ENCODE data around the gene LINGO1.

- no peak for TF ChIP-seq CTCF (IDR thresholded peaks at IDR 0.05)
- no peak for TF ChIP-seq USF2 (CRISPR knock-in tag; IDR thresholded peaks at IDR 0.05)
- no peak for TF ChIP-seq ZNF671 (CRISPR knock-in tag; IDR thresholded peaks at IDR 0.05)
- TF ChIP-seq ZNF263 (CRISPR knock-in tag; IDR thresholded peaks at IDR 0.05; ENCODE audit: low read depth), result no peak
Observed at GRCh38 chr15:77565378-77565915, 67.3 kb downstream of the LINGO1 start.

Measured in WTC11 (cell line).